ENCODE measurements around the gene VPS45.

Gene VPS45

DNA sequence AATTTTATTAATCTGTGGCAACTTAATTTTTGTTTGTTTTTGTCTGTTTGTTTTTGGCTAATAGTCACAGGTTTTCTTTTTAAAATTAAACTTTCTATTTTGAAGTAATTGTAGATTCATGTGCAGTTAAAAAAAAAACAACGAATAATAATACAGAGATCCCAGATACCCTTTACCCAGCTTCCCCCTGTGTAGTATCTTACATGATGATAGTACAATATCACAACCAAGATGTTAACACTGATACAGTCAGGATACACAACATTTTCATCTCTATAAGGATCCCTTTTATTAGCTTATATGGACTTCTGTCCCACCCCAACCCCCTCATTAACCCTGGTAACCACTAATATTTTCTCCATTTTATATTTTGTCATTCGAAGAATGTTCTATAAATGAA lies 5.9 kb downstream of the VPS45 start:
- DNase-seq (ENCODE audit: low read depth in 2 of 2) = no peak

DNA sequence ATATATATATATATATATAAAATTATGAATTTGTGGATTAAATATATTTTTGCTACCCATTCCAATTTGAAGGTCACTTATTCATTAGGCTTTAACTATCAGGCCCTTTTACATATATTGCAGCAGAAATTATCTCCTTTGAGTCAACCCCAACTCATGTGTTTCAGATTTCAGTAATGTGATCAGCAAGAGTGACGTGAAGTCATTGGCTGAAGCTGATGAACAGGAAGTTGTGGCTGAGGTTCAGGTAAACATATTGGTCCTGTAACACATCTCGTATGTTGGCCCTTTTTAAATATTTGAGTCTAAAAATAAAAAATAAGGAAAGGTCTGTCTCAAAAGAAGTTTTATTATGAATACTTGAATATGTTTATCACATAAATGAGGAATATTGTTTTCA lies 8.5 kb downstream of the VPS45 start:
- no peak for DNase-seq (ENCODE audit: low read depth in 2 of 2)

DNA sequence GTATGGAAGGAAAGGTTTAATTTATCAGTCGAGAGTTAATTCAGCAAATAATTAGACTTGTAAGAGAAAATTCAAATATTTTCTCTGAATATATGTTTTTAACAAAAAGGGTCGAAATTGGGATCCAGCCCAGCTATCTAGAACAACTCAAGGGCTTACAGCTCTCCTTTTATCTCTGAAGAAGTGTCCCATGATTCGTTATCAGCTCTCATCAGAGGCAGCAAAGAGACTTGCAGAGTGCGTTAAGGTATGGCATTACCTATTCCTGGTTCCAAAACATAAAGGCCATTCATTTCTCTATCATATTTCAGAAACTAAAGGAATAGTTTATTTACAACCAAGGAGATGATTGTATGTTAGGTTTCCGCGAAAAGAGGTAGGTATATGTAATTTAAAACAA lies 9.4 kb downstream of the VPS45 start:
- no peak for DNase-seq (ENCODE audit: low read depth in 2 of 2)

DNA sequence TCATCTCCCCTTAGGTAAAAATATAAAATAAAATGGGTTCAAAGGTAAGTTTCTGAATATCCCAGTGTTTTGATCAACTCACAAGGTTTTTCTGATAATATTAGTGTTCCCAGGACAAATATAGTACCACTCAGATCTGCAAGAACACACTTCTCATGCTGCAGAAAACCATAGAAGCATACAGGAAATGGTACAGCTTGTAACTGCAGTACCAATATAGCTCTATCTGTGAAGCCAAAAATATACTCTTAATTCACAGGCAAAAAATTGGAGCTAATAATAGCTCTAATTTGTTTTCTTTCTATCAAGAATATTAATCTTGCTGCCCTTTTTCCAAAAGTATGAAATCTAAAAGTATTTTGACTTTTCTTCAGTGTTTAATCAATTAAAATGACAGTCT lies 13.2 kb downstream of the VPS45 start:
- no peak for DNase-seq (ENCODE audit: low read depth in 2 of 2)

DNA sequence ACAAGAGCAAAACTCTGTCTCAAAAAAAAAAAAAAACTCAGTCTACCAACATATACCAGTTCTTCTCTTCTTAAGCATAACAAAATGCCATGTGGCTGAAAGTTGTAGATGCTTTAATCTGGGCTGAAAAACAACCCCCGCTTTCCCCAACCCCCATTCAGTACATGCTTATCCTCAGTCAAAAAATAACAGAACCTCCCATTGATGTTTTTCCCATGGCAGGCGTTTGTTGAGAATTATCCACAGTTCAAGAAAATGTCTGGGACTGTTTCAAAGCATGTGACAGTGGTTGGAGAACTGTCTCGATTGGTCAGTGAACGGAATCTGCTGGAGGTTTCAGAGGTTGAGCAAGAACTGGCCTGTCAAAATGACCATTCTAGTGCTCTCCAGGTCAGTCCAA lies 14.9 kb downstream of the VPS45 start:
- no peak for DNase-seq (ENCODE audit: low read depth in 2 of 2)

DNA sequence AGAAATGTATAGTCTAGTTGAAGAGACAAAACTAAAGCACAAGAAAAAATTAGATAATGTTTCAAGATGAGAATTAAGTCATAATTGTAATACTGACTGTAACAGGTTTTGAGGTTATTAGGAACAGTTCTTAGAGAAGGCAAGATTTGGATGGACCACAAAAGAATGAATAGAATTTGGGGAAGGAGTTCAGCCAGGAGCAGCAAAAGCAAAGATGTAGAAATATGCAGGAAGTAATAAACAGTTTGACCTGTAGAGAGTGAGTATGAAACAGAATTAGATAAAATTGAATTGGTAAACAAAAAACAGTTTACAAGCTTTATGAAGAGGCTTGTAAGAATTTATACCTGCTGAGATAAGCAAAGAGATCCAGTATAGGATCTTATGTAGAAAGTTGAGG lies 16.3 kb downstream of the VPS45 start:
- DNase-seq (ENCODE audit: low read depth in 2 of 2) = no peak

DNA sequence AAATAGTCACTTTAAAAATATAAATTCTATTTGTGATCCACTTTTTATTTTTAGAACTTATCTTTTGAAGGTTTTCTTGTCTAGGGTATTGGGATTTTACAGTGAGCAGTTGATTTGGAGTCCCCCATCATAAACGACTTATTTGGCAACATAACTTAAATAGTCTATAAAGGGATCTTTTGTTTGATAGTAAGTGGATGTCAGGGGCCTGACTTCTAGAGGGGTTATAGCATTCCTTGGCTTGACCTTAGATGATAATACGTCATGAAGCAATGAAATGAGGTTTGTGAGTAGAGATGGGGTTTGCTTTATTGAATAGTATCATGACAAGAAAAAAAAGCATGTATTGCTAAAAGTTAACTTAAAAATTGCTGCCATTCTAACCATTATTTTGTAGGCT lies 17.8 kb downstream of the VPS45 start:
- no peak for DNase-seq (ENCODE audit: low read depth in 2 of 2)

DNA sequence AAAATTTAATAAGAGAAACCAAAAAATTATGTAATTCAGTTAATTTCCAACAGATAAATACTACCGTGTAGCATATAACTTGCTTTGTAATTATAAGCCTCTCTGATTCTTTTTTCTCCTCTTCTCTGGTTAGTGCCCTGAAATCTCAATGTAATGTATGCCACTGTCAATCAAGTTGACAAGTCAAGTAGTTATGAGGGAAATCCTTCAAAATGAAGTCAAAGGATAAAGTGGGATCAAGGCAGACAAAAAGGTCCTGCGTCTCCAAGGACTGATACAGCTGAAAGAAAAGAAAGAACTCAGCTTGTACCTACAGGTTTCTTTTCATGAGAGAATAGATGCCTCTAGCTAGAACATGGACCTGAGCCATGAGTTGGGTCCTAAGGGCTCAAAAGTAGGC lies 19.8 kb downstream of the VPS45 start:
- DNase-seq (ENCODE audit: low read depth in 2 of 2) = no peak

DNA sequence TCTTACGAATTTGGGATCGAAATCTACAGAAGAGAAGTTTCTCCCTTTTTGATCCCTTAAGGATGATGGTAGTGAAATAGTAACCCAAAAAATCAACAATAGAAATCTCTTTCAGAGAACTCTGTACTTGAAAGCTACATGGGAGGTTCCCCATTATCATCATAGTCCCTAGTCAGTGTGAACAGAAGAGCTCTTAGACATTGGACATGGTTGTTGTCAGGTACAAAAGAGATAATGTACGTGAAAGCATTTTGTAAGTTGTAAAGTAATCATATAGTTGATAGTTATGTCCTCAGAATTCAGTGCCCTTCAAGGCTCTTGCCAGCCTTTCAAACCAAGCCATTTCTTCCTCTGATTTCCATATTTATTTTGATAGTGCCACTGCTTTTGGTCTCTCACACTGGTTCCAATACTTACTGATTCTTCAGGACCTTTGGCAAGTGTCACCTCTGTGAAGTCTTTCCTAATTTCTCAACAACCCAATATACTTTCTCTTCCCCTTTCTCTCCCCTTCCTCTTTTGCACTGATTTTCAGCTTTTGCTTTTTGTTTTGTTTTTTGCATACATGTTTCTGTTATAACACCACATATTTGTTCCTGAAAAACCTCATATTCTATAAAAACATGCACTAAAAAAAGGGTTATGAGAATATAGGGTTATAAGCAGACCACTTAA lies 22.4 kb downstream of the VPS45 start:
- no peak for DNase-seq (ENCODE audit: low read depth in 2 of 2)

DNA sequence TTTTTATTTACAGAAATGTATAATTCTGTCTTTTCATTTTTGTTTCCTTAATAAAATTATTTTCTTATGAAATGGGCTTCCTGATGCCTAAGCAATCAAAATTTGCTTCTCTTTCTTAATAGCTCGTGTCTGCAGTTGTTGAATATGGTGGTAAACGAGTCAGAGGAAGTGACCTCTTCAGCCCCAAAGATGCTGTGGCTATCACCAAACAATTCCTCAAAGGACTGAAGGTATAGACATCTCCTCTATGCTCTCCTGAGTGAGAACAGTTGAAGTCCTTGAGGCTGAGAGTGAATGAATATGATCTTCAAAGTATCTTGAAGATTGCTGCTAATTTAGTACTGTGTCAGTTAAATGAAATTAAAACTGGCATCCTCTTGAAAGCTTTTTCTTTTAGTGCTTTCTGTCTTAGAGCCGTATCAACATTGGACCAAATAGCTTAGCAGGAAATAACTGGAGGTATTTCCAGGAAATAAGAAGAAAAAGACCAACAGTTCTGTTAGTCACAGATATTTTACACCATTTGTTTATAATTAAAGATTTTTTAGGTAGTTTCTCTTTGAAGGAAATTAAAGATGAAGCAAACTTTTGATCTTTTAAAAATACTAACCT lies 24.7 kb downstream of the VPS45 start:
- DNase-seq (ENCODE audit: low read depth in 2 of 2) = no peak

DNA sequence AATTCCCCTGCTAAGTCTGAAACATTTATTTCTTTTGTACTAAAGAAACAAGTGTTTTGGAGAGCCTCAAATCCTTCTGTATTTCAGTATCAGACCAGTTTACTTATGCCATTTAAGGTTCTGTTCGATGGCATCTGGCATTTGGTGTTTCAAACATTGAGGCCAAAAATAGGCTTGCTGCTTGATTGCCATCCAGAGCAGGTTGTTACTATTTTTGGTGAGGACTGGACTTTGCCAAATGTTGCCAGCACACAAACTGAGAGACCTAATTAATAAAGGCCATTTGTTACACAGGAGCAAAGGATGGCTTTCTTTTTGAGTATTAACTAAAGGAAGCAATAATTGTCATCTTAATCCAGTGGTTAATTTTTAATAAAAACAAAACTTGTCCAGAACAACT lies 26.2 kb downstream of the VPS45 start:
- no peak for DNase-seq (ENCODE audit: low read depth in 2 of 2)

DNA sequence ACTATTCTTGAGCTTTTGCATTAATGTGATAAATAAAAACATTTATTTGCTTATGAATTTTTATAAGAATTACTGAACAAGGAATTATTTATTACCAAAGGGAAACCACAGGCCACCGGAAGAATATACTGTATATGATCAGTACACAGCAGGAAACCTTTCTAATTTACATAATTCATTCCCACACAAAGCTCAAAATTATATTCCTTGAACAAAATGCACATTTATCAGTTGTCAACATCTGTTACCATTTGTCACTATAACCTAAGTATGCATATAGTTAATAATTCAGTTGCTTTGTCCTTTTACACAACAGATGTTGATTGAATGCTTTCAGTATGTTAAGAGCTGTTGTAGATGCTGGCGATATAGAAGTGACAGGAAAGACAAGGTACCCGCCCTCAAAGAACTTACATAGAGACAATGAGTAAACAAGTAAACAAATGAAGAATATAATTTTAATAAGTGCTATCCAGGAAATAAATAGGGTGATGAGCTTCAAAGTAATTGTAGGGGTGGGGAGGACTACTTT lies 27.2 kb downstream of the VPS45 start:
- DNase-seq (ENCODE audit: low read depth in 2 of 2) = no peak

DNA sequence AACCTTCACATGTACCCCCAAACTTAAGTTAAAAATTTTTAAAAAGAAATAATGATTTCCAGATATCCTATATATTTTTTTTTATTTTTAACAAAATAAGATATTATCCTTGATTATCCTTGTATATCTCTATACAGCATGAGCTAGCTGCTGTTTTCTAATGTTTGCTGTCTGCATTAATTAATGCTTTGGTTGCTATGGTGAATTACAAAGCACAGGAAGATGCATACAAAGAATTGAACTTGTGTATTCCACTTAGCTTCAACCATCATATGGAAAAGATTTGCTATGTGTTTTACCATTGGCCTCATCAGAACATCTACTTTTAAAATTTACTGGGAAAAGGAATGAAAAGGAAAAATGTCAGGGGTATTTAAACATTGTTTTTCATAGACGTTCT lies 35.4 kb downstream of the VPS45 start:
- DNase-seq (ENCODE audit: low read depth in 2 of 2) = no peak

DNA sequence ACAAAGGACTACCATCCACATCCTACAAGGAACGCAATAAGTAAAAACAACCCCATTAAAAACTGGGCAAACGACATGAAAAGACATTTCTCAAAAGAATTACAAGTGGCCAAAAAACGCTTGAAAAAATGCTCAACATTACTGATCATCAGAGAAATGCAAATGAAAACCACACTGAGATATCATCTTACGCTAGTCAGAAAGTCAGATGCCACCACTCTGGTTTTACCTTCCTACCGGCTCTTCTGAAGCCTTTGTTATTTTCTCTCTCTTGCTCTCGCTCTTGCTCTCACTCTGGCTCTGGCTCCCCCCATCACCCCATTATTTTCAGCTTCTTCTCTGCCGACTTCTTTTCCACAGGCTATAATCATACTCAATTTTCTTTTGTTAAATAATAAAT lies 38.8 kb downstream of the VPS45 start:
- no peak for DNase-seq (ENCODE audit: low read depth in 2 of 2)

DNA sequence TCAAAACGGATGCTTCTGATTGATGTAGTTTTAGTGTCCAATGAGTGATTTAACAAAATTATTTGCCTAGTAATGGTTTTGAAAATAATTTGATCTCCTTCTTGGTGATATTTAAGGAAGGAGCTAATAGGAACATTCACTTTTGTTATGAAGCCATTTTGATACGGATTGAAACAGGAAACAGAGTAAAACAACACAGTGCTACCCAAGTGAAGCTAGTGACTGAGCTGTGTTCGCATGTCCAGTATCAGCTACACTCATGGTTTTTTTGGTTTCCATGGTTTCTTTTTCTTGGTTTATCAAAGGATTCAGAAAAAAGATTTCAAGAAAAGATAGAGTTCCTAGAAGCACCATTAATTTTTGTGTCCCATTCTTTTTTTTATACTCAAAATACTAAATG lies 42.0 kb downstream of the VPS45 start:
- no peak for DNase-seq (ENCODE audit: low read depth in 2 of 2)

DNA sequence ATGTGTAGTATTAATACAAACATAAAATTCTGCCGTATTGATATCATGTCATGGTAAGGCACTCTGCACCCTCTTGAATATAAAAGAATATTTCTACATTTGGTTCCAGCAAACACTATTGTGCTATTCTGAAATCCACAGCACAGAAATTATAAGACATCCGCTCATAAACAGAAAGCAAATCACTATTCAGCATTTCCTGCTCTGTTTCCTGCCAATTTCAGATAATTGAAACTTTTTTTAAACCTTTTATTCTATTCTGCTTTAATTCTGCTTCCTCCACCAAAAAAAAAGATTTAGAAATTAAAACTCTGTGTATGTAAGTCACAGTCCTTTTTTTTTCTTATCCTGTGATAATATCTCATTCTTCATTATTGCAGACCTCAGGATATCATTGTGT lies 42.5 kb downstream of the VPS45 start:
- DNase-seq (ENCODE audit: low read depth in 2 of 2) = no peak

DNA sequence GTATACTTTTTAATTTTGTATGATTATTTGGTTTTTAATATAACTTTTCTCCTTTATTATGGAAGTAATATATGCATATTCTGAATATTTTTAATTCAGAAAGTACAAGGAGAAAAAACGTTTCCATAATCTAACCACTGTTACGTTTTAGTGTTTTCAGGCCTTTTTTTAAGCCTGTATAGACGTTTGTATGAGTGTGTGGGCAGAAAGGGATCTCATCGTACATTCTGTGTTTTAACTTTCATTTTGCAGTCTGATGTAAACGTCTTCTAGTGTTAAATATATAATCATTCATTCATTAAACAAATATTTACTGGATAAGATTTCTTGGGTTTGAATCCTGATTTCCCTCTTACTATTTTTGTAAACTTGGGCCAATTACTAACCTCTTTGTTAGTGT lies 44.1 kb downstream of the VPS45 start:
- DNase-seq (ENCODE audit: low read depth in 2 of 2) = no peak

DNA sequence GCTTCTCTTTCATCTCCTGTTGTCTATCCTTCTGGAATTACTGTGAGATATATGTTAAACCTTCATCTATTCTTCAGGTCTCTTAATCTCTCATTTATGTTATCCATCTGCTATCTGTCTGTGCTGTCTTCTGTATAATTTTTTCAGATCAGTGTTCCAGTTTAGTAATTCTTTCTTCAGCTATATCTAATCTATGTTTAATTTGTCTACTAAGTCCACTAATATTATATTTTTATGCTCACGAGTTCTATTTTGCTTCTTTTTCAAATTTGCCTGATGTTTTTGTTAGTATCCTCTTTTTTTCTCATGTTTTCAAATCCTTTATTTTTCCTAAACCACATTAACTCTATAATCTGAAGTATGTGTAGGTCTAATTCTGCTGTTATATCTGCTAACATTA lies 47.5 kb downstream of the VPS45 start:
- no peak for DNase-seq (ENCODE audit: low read depth in 2 of 2)

DNA sequence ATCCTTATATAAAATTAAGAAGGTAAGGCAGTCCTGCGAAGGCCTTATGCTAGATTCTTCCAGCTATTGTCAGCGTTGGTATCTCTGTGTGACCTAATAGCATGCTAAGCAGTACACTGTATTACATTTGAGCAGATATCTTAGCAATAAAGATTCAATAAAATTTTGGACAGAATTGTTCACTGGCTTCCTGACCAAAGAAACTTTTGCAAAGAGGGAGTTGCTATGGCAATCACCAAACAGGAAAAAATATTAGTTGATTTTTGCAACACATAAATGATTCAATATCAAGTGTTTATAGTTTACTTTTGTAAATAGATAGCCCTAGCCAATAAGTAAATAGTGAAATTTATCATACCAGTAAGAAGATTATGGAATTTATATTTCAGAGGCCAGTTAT lies 51.1 kb downstream of the VPS45 start:
- DNase-seq (ENCODE audit: low read depth in 2 of 2) = no peak

DNA sequence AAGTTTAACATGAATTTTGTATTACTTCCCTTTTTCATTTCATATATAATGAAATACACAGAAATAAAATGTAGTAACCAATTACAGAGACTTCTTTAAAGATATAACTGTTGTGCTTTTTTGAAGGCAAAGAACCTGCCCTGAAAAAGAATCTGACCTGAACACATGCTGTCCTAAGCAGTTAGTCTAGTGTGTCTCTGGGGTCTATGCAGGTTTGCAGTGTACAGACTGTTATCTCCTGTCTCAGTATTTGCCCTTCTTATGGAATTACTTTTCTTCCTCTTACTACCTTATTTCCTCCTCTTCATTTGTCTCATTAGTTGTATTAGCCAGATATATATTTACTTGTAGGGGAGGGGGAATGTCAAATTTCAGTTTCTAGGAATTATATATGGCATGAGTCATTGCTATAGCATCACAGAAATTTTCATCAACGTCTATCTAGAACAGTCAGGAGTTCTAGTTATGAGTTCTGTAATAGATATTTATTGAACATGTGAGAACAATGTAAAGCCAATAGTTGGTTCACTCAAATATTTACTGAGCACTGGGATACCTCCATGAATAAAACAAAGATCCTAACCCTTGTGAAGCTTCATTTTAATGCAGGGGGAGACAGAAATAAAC lies 53.8 kb downstream of the VPS45 start:
- no peak for DNase-seq (ENCODE audit: low read depth in 2 of 2)

DNA sequence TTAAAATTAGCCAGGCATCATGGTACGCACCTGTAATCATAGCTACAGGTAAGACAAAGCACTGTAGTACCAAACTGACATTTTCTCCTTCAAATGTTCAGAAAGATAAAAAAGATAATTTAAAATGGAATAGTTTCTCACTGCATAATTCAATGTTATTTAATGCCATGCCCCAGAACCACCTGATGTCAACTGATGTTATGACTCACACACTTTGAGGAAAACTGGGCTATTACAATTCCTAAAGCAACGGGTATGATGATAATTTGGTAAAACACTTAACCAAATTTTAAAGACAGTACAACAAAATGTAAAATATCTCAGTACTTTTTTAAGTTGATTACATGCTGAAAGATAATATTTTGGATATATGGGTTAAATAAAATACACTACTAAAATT lies 59.2 kb downstream of the VPS45 start:
- DNase-seq (ENCODE audit: low read depth in 2 of 2) = no peak

DNA sequence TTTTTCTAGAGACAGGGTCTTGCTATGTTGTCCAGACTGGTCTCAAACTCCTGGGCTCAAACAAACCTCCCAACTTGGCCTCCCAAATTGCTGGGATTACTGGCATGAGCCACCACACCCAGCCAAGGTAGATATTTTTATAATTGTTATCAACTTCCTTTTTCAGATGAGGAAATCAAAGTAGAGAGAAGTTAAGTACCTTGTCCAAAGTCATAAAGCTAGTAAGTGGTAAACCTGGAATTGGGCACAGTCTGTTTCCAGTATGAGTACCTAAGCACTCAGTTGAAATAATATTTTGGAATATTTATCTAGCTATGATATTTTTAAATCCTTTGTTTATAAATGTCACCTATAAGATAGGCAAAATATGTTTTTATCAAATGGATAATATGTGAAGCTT lies 59.9 kb downstream of the VPS45 start:
- DNase-seq (ENCODE audit: low read depth in 2 of 2) = no peak

DNA sequence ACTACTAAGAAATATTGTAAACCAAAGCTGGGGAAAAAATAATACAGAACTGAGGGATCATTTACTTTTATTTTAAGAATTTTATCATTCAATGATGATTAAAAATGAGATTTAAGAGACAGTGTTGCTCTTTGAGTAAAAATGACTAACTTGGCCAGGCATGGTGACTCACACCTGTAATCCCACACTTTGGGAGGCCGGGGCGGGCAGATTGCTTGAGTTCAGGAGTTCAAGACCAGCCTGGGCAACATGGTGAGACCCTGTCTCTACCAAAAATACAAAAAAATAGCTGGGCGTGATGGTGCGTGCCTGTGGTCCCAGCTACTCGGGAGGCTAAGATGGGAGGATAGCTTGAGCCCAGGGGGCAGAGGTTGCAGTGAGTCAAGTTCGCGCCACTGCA lies 60.3 kb downstream of the VPS45 start:
- peak in 1 of 2 donors; percentile 47 for DNase-seq (ENCODE audit: low read depth in 2 of 2)
